ENCODE measurements around the gene CLPTM1L.
"Not testable (repeated sequence)": the region's sequence is repeated elsewhere in the genome, so short reads cannot be mapped to it uniquely, and the experiment has no call there.

Gene CLPTM1L

GRCh38 chr5:1293416-1294205, 51.3 kb downstream of the CLPTM1L start:
- Histone ChIP-seq H3K4me3 (IDR thresholded peaks at IDR 0.05; ENCODE audit: insufficient read depth, low read depth, low read length) (no peak overlapping the region), H3K27ac (no peak overlapping the region), H4K20me1 (ENCODE audit: insufficient read depth) (no peaks in the 10 kb centered on the region), H3K9ac (no peak overlapping the region), H3K36me3 (ENCODE audit: insufficient read depth) (no peaks in the 10 kb centered on the region), H3K79me2 (ENCODE audit: insufficient read depth, low read depth) (no peaks in the 10 kb centered on the region), H3K4me1 (ENCODE audit: low read depth, poor library complexity, severe bottlenecking) (peaks cover 21% of the 10 kb centered on the region), H3K4me2 (no peak overlapping the region), H2AFZ (ENCODE audit: low read depth) (no peak overlapping the region), H3K27me3 (ENCODE audit: insufficient read depth, low read depth) (no peaks in the 10 kb centered on the region)
- TF ChIP-seq CTCF (conservative IDR thresholded peaks at IDR 0.05; ENCODE audit: low read depth, low read length): no peak

GRCh38 chr5:1292846-1293415, 52.0 kb downstream of the CLPTM1L start:
- no peaks in the 10 kb centered on the region for H3K27me3 ChIP-seq (ENCODE audit: insufficient read depth, low read depth)
- H3K4me2 ChIP-seq: no peak overlapping the region; the same call in 1 of the 2 replicates
- H3K9ac ChIP-seq: no peak overlapping the region
- H3K79me2 ChIP-seq (ENCODE audit: insufficient read depth, low read depth): no peaks in the 10 kb centered on the region
- H3K36me3 ChIP-seq (ENCODE audit: insufficient read depth): no peaks in the 10 kb centered on the region
- H3K4me1 ChIP-seq (ENCODE audit: low read depth, poor library complexity, severe bottlenecking): peaks cover 21% of the 10 kb centered on the region
- H3K4me3 ChIP-seq (IDR thresholded peaks at IDR 0.05; ENCODE audit: insufficient read depth, low read depth, low read length): no peak overlapping the region
- 0 out of 2 replicates have a peak overlapping the region, but pooled peaks have one; percentile 25 for H3K27ac ChIP-seq
- H2AFZ ChIP-seq (ENCODE audit: low read depth): no peak overlapping the region
- TF ChIP-seq CTCF (conservative IDR thresholded peaks at IDR 0.05; ENCODE audit: low read depth, low read length): no peak
- H4K20me1 ChIP-seq (ENCODE audit: insufficient read depth): no peaks in the 10 kb centered on the region

GRCh38 chr5:1292139-1292538, 52.8 kb downstream of the CLPTM1L start:
- Histone ChIP-seq H3K9ac (no peak overlapping the region), H3K4me3 (IDR thresholded peaks at IDR 0.05; ENCODE audit: insufficient read depth, low read depth, low read length) (no peak overlapping the region), H2AFZ (ENCODE audit: low read depth) (no peak overlapping the region), H4K20me1 (ENCODE audit: insufficient read depth) (no peaks in the 10 kb centered on the region), H3K27ac (peak overlapping the region; percentile 25; the same call in 1 of the 2 replicates), H3K27me3 (ENCODE audit: insufficient read depth, low read depth) (no peaks in the 10 kb centered on the region), H3K4me1 (ENCODE audit: low read depth, poor library complexity, severe bottlenecking) (peaks cover 19% of the 10 kb centered on the region), H3K79me2 (ENCODE audit: insufficient read depth, low read depth) (no peaks in the 10 kb centered on the region), H3K4me2 (no peak overlapping the region; the same call in 1 of the 2 replicates), H3K36me3 (ENCODE audit: insufficient read depth) (no peaks in the 10 kb centered on the region)
- no peak for TF ChIP-seq CTCF (conservative IDR thresholded peaks at IDR 0.05; ENCODE audit: low read depth, low read length)

GRCh38 chr5:1291611-1292080, 53.3 kb downstream of the CLPTM1L start:
- H3K4me3 ChIP-seq (IDR thresholded peaks at IDR 0.05; ENCODE audit: insufficient read depth, low read depth, low read length): no peak overlapping the region
- no peaks in the 10 kb centered on the region for H3K27me3 ChIP-seq (ENCODE audit: insufficient read depth, low read depth)
- H4K20me1 ChIP-seq (ENCODE audit: insufficient read depth): no peaks in the 10 kb centered on the region
- no peak overlapping the region for H2AFZ ChIP-seq (ENCODE audit: low read depth)
- H3K27ac ChIP-seq: peak overlapping the region; percentile 25; the same call in 1 of the 2 replicates
- no peak overlapping the region for H3K9ac ChIP-seq
- no peaks in the 10 kb centered on the region for H3K79me2 ChIP-seq (ENCODE audit: insufficient read depth, low read depth)
- peaks cover 14% of the 10 kb centered on the region for H3K4me1 ChIP-seq (ENCODE audit: low read depth, poor library complexity, severe bottlenecking)
- no peak overlapping the region for H3K4me2 ChIP-seq
- TF ChIP-seq CTCF (conservative IDR thresholded peaks at IDR 0.05; ENCODE audit: low read depth, low read length): no peak
- no peaks in the 10 kb centered on the region for H3K36me3 ChIP-seq (ENCODE audit: insufficient read depth)

- not testable (repeated sequence) for H3K4me1 ChIP-seq (ENCODE audit: low read depth, poor library complexity, severe bottlenecking); H3K9ac ChIP-seq; H4K20me1 ChIP-seq (ENCODE audit: insufficient read depth); H3K27ac ChIP-seq; H3K36me3 ChIP-seq (ENCODE audit: insufficient read depth); H3K4me3 ChIP-seq (IDR thresholded peaks at IDR 0.05; ENCODE audit: insufficient read depth, low read depth, low read length); H3K4me2 ChIP-seq; H2AFZ ChIP-seq (ENCODE audit: low read depth); H3K79me2 ChIP-seq (ENCODE audit: insufficient read depth, low read depth); H3K27me3 ChIP-seq (ENCODE audit: insufficient read depth, low read depth)
Observed at GRCh38 chr5:1290956-1291355, 53.9 kb downstream of the CLPTM1L start.

GRCh38 chr5:1289559-1289958, 55.3 kb downstream of the CLPTM1L start:
- not testable (repeated sequence) for H2AFZ ChIP-seq (ENCODE audit: low read depth); H3K27ac ChIP-seq; H3K4me1 ChIP-seq (ENCODE audit: low read depth, poor library complexity, severe bottlenecking); H3K4me2 ChIP-seq; H3K27me3 ChIP-seq (ENCODE audit: insufficient read depth, low read depth); H3K36me3 ChIP-seq (ENCODE audit: insufficient read depth); H3K9ac ChIP-seq; H4K20me1 ChIP-seq (ENCODE audit: insufficient read depth); H3K79me2 ChIP-seq (ENCODE audit: insufficient read depth, low read depth); H3K4me3 ChIP-seq (IDR thresholded peaks at IDR 0.05; ENCODE audit: insufficient read depth, low read depth, low read length)
